NCI-H2107 treated with DMSO at 0.1 percent for 48 hours (cell line): Measurements from ENCODE around the gene PROS1.

Experiments
- DNase-seq: peaks from one replicate; lab custom pipeline; 2025; ENCODE audit not compliant: unreplicated experiment; lab: John Stamatoyannopoulos, UW

Gene PROS1

GRCh38 chr3:93973131-93974126 lies at the start of gene PROS1:
PROS1 (minus strand) TSS chr3:93973896; CDS start chr3:93973749, 147 bp downstream.
- no peak for DNase-seq

GRCh38 chr3:94020293-94020692 lies 46.6 kb upstream of the PROS1 start:
- no peak for DNase-seq

GRCh38 chr3:94019659-94020058 lies 46.0 kb upstream of the PROS1 start:
- DNase-seq: no peak

GRCh38 chr3:94015025-94015424 lies 41.3 kb upstream of the PROS1 start:
- DNase-seq: no peak

- DNase-seq: no peak
Observed at GRCh38 chr3:94012185-94012584, 38.5 kb upstream of the PROS1 start.

- no peak for DNase-seq
Observed at GRCh38 chr3:94011233-94011711, 37.6 kb upstream of the PROS1 start.

GRCh38 chr3:94009608-94010007 lies 35.9 kb upstream of the PROS1 start:
- no peak for DNase-seq

DNA sequence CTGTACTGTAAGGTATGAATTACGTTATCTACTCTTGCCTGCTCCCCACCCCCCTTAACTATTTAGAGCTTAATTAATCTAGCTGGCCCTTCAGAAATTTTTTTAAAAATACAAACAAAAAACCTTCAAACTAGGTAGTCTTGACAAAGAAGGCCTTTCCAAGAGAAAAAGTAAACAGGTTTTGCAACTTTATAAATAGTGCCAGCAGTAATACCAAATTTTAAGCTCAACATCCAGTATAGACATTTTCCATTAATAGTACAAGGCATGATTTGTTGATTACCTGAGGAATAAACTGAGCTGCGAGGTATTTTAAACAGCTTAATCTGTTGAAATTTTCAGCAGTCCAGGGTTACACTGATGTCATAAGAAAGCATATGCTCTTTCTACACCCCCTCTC lies 34.6 kb upstream of the PROS1 start:
- DNase-seq: no peak

DNA sequence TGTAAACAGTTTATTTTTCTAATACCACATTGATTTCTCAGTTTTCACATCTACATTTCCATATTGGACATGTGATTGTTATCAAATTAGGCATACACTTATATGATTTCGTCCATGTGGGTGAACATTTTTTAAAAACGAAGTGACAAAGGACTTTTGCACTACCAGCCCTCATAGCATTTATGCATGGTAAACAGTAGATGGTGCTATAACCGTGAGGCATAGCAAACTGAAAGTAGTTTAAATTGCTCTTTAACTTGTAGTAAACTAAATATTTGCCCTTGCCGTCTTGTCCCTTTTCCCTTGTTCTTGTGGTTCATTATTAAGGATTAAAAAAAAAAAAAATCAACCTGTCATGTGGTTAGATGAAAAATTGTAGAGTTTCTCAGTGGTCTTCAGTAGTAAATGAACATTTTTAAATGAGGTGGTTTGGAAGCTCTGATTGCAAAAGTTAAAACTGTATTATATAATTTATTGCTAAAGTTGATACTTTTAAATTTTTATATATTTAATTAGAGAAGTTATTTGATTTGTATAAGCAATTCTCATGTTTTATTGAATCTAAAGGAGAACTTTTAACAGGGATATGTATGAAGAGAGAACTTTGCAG lies 30.7 kb upstream of the PROS1 start:
- peak; percentile 12 for DNase-seq

DNA sequence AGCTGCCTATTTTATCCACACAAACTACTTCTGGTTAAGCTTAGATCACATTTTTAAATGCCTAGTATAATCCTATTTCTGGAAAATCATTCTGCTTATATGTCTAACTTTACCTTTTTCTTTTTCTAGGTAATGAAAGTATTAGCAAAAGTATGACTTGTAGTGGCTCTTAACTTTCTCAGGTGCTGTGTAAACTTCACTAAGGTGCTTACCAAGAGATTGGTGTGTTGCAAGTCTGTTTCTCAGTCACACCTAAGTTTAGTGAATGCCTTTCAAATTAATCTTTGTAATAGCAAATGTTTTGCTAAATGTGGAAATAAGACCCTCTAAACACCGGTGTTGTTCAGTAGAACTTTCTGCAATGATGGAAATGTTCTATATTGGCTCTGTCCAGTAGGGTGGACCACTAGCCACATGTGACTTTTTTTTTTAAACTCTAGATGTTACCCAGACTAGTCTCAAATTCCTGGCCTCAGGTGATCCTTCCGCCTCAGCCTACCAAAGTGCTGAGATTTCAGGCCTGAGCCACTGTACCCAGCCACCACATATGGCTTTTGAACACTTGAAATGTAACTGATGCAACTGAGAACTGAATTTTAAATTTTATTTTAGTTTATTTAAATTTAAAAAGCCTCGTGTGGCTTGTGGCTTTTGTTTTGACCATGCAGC lies 28.3 kb upstream of the PROS1 start:
- no peak for DNase-seq

DNA sequence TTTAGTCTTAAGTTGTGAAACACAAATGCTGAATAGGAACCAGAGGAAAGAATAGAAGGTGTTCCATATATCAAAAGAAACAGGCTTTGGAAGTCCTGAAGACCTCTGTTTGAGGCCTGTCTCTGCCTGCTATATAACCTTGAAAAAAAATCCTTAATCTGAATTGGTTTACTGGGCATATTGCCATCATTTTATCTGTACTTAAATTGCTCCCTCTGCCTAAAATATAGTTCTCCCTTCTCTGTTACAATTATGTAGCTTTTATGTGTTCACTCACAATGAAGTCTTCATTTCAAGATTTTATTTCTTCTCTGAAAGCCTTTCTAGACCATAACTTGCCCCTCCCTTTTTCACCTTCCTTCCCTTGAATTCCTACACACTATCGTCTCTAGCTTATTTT lies 27.5 kb upstream of the PROS1 start:
- DNase-seq: no peak

- no peak for DNase-seq
Observed at GRCh38 chr3:93994056-93994455, 20.4 kb upstream of the PROS1 start.

- no peak for DNase-seq
Observed at GRCh38 chr3:93992207-93992606, 18.5 kb upstream of the PROS1 start.

- DNase-seq: no peak
Observed at GRCh38 chr3:93991631-93992030, 17.9 kb upstream of the PROS1 start.

- DNase-seq: no peak
Observed at GRCh38 chr3:93989241-93989640, 15.5 kb upstream of the PROS1 start.

DNA sequence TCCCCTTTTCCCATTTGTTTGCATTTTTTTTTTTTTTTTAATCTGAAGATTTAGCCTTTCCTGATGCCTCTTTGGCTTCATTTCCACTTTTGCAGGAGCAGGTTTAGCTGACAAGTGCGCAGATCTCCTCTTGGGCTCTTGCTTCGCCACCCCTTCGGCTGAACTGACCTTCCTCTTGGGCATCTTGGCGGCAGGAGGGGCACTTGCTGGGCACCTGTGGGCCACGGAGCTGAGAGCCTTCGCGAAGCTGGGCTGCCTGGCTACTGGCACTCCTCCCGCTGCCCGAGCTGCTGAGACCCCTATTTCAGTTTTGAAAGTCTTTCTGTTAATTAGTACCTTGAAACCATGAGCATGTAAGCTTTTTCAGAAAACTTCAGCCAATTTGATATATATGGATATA lies 15.1 kb upstream of the PROS1 start:
- no peak for DNase-seq

DNA sequence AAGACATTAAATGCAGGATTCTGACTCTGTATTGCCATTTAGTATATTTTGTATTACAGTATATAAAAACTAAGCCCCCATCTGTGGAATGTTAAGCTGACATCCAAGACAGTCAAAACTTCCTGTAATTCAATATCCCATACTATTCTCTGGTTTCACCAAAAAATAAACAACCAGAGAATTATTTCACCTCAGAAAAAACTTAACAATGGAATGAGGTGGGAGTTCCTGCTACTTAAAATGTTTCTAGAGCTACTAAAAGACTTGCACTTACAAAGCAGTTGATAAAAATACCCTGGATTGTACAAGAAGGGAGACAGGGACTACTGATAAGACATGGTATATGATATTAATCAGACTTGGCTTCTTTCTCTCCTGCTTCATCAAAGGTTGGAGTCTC lies 14.6 kb upstream of the PROS1 start:
- DNase-seq: no peak

- DNase-seq: no peak
Observed at GRCh38 chr3:93984618-93985017, 10.9 kb upstream of the PROS1 start.

DNA sequence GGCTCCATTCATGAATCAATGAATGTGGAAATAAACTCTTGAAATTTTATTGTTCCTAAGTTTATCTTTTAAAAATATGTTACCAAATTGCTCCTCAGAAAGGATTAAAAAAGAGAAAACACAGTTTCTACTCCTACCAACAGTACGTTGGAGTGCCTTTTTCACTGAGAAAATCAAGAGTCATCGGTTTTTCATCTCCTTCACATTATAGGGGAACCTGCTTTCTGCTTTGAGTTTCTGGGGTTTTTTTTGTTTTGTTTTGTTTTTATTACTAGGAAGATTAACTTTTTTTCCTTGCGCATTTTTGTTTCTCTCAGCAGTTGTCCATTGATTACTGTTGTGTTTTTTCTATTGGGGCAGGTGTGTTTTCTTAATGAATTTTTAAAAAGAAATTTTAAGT lies 9.7 kb upstream of the PROS1 start:
- DNase-seq: no peak

DNA sequence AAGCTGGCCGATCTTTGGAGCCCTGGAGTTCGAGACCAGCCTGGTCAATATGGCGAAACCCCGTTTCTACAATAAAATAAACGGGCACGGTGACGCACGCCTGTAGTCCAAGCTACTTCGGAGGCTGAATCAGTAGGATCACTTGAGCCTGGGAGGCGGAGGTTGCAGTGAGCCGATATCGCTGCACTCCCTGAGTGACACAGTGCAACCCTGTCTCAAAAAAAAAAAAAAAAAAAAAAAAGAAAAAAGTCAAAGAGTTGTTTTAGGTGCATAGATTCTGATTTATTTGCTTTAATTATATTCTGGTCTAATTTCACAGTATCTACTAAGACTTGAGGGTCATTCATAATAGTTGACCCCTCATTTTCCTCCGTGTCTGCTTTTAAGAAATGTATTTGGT lies 8.0 kb upstream of the PROS1 start:
- no peak for DNase-seq

DNA sequence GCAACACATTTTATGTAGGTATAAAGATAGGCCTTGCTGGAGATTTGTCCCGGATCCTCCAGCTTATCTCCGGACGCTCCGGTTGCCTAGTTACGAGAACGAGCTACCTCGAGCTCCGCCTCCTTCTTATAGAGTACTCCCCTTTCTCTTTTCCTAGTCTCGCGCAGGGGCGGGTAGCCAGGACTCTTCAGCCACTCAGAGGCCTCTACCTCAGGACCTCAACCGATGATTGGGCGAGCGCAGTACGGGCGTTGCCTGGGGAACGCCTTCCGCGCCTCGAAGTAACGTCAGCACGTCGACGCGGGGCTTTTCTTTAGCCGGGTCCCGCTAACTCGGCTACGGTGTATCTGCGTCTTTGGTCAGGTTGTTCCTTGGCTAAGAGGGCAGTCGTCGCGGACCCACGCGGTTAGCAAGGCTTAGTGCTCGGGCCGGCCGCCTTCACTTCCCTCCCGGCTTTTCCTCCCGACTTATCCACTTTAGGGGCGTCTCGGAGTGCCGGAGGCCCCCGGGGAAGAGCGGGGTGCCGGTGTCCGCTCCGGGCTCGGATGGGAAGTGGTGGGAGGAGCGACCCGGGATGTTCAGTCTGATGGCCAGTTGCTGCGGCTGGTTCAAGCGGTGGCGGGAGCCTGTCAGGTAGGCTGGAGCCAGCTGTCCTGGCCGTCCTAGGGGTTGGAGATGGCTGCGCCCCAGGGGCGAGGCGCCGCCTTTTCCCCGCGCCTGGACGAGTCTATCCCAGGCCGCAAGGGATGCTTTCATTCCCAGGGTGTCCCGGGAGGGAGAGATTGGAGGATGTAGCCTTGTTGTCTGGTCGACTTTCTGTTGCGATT lies 6.4 kb upstream of the PROS1 start, which contains the start of gene ARL13B:
TSS of gene ARL13B (plus strand) at position 306 of the 827 bp plus-strand sequence. CDS start at position 575, 269 bp downstream.
- DNase-seq: peak; percentile 99
